ENCODE data around the gene ALK.

DNA sequence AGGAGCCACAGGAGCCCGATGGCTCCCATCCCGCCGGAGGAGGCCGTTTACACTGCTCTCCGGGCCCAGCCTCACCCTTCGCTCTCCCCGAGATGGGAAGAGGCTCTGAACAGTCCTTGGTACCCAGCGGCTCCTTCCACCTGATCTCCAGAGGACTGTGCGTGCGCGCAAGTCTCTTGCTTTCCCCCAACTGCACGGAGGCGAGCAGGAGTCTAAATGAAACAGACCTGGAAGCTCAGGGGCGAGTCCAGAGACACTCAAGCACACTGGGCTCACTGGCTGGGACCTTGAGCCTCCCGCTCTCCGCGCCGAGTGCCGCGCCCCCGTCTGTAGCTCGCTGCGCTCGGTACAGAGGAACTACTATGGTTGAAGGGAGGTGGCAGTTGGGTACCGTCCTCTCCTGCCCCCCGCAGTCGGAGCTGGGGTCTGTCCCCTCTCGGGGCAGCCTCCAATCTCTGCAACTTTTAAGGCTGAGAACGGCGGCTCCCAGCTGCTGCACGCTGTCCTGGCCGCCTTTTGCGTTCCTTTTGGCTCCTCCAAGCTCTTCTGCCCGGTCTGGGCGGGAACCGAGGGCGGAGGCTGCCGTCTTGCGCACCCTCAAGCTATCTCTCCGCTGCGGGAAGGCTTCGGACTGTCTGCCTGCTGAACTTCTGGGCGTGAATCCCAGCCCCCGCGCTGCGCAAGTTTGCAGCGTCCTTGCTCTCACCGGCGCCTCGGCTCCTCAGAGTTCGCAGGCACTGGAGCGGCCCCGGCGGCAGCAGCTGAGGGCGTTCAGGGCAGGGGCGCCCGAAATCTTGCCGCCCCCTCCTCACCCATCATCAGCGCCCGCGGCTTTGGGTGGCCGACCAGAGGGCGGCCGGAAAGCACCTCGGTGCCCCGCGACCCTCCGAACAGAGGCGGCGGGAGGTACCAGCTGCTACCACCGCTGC, 491 bp downstream of the ALK start:
- TF ChIP-seq, protein P1, sequence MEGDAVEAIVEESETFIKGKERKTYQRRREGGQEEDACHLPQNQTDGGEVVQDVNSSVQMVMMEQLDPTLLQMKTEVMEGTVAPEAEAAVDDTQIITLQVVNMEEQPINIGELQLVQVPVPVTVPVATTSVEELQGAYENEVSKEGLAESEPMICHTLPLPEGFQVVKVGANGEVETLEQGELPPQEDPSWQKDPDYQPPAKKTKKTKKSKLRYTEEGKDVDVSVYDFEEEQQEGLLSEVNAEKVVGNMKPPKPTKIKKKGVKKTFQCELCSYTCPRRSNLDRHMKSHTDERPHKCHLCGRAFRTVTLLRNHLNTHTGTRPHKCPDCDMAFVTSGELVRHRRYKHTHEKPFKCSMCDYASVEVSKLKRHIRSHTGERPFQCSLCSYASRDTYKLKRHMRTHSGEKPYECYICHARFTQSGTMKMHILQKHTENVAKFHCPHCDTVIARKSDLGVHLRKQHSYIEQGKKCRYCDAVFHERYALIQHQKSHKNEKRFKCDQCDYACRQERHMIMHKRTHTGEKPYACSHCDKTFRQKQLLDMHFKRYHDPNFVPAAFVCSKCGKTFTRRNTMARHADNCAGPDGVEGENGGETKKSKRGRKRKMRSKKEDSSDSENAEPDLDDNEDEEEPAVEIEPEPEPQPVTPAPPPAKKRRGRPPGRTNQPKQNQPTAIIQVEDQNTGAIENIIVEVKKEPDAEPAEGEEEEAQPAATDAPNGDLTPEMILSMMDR (tag by site-specific recombination; IDR thresholded peaks at IDR 0.05): no peak
- TF ChIP-seq IKZF3 (tag by site-specific recombination; IDR thresholded peaks at IDR 0.05) (no peak), ZNF416 (tag by site-specific recombination; IDR thresholded peaks at IDR 0.05) (no peak), ZNF350 (tag by site-specific recombination; IDR thresholded peaks at IDR 0.05) (no peak), MYNN (tag by site-specific recombination; IDR thresholded peaks at IDR 0.05; ENCODE audit: borderline replicate concordance) (no peak), TCF7L2 (IDR thresholded peaks at IDR 0.05; ENCODE audit: borderline replicate concordance, low read depth, low read length) (no peak), ZNF175 (tag by site-specific recombination; IDR thresholded peaks at IDR 0.05) (no peak), ZNF114 (tag by site-specific recombination; IDR thresholded peaks at IDR 0.05) (no peak), ZNF501 (tag by site-specific recombination; IDR thresholded peaks at IDR 0.05) (no peak)
- TF ChIP-seq, protein P2, sequence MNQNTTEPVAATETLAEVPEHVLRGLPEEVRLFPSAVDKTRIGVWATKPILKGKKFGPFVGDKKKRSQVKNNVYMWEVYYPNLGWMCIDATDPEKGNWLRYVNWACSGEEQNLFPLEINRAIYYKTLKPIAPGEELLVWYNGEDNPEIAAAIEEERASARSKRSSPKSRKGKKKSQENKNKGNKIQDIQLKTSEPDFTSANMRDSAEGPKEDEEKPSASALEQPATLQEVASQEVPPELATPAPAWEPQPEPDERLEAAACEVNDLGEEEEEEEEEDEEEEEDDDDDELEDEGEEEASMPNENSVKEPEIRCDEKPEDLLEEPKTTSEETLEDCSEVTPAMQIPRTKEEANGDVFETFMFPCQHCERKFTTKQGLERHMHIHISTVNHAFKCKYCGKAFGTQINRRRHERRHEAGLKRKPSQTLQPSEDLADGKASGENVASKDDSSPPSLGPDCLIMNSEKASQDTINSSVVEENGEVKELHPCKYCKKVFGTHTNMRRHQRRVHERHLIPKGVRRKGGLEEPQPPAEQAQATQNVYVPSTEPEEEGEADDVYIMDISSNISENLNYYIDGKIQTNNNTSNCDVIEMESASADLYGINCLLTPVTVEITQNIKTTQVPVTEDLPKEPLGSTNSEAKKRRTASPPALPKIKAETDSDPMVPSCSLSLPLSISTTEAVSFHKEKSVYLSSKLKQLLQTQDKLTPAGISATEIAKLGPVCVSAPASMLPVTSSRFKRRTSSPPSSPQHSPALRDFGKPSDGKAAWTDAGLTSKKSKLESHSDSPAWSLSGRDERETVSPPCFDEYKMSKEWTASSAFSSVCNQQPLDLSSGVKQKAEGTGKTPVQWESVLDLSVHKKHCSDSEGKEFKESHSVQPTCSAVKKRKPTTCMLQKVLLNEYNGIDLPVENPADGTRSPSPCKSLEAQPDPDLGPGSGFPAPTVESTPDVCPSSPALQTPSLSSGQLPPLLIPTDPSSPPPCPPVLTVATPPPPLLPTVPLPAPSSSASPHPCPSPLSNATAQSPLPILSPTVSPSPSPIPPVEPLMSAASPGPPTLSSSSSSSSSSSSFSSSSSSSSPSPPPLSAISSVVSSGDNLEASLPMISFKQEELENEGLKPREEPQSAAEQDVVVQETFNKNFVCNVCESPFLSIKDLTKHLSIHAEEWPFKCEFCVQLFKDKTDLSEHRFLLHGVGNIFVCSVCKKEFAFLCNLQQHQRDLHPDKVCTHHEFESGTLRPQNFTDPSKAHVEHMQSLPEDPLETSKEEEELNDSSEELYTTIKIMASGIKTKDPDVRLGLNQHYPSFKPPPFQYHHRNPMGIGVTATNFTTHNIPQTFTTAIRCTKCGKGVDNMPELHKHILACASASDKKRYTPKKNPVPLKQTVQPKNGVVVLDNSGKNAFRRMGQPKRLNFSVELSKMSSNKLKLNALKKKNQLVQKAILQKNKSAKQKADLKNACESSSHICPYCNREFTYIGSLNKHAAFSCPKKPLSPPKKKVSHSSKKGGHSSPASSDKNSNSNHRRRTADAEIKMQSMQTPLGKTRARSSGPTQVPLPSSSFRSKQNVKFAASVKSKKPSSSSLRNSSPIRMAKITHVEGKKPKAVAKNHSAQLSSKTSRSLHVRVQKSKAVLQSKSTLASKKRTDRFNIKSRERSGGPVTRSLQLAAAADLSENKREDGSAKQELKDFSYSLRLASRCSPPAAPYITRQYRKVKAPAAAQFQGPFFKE (tag by site-specific recombination; IDR thresholded peaks at IDR 0.05; ENCODE audit: borderline replicate concordance): no peak
- TF ChIP-seq, protein P3, sequence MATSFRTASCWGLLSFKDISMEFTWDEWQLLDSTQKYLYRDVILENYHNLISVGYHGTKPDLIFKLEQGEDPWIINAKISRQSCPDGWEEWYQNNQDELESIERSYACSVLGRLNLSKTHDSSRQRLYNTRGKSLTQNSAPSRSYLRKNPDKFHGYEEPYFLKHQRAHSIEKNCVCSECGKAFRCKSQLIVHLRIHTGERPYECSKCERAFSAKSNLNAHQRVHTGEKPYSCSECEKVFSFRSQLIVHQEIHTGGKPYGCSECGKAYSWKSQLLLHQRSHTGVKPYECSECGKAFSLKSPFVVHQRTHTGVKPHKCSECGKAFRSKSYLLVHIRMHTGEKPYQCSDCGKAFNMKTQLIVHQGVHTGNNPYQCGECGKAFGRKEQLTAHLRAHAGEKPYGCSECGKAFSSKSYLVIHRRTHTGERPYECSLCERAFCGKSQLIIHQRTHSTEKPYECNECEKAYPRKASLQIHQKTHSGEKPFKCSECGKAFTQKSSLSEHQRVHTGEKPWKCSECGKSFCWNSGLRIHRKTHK (tag by site-specific recombination; IDR thresholded peaks at IDR 0.05): no peak
- TF ChIP-seq, protein P4, sequence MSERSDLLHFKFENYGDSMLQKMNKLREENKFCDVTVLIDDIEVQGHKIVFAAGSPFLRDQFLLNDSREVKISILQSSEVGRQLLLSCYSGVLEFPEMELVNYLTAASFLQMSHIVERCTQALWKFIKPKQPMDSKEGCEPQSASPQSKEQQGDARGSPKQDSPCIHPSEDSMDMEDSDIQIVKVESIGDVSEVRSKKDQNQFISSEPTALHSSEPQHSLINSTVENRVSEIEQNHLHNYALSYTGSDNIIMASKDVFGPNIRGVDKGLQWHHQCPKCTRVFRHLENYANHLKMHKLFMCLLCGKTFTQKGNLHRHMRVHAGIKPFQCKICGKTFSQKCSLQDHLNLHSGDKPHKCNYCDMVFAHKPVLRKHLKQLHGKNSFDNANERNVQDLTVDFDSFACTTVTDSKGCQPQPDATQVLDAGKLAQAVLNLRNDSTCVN (tag by site-specific recombination; optimal IDR thresholded peaks at IDR 0.05): peak; percentile 55
- TF ChIP-seq, protein P5, sequence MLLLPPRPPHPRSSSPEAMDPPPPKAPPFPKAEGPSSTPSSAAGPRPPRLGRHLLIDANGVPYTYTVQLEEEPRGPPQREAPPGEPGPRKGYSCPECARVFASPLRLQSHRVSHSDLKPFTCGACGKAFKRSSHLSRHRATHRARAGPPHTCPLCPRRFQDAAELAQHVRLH (tag by site-specific recombination; IDR thresholded peaks at IDR 0.05): no peak
- TF ChIP-seq, protein P6, sequence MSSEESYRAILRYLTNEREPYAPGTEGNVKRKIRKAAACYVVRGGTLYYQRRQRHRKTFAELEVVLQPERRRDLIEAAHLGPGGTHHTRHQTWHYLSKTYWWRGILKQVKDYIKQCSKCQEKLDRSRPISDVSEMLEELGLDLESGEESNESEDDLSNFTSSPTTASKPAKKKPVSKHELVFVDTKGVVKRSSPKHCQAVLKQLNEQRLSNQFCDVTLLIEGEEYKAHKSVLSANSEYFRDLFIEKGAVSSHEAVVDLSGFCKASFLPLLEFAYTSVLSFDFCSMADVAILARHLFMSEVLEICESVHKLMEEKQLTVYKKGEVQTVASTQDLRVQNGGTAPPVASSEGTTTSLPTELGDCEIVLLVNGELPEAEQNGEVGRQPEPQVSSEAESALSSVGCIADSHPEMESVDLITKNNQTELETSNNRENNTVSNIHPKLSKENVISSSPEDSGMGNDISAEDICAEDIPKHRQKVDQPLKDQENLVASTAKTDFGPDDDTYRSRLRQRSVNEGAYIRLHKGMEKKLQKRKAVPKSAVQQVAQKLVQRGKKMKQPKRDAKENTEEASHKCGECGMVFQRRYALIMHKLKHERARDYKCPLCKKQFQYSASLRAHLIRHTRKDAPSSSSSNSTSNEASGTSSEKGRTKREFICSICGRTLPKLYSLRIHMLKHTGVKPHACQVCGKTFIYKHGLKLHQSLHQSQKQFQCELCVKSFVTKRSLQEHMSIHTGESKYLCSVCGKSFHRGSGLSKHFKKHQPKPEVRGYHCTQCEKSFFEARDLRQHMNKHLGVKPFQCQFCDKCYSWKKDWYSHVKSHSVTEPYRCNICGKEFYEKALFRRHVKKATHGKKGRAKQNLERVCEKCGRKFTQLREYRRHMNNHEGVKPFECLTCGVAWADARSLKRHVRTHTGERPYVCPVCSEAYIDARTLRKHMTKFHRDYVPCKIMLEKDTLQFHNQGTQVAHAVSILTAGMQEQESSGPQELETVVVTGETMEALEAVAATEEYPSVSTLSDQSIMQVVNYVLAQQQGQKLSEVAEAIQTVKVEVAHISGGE (tag by site-specific recombination; conservative IDR thresholded peaks at IDR 0.05; ENCODE audit: low read depth): no peak

Measured in HEK293 (cell line).